SKM-1 treated with dmso at 0.1 percent for 144 hours (cell line): ENCODE results near the gene SCYGR6.

Source experiments
- DNase-seq: peaks from one replicate; lab custom pipeline; 2025; ENCODE audit not compliant: unreplicated experiment; lab: John Stamatoyannopoulos, UW

SCYGR6 gene

GRCh38 chr2:227716501-227716900 is 8.1 kb downstream of the SCYGR6 start:
- DNase-seq: no peak

GRCh38 chr2:227713291-227713690 is 11.3 kb downstream of the SCYGR6 start:
- DNase-seq: no peak

GRCh38 chr2:227710986-227711385 is 13.6 kb downstream of the SCYGR6 start:
- no peak for DNase-seq

- DNase-seq: no peak
These were observed 17.2 kb downstream of the SCYGR6 start for GRCh38 chr2:227707390-227707789.

- DNase-seq: no peak
These were observed 17.7 kb downstream of the SCYGR6 start for GRCh38 chr2:227706859-227707258.

- DNase-seq: no peak
These were observed 20.6 kb downstream of the SCYGR6 start for GRCh38 chr2:227703961-227704360.

- DNase-seq: no peak
These were observed 21.3 kb downstream of the SCYGR6 start for GRCh38 chr2:227703280-227703732.

GRCh38 chr2:227701556-227701955 is 23.0 kb downstream of the SCYGR6 start:
- no peak for DNase-seq

- no peak for DNase-seq
These were observed 27.4 kb downstream of the SCYGR6 start for GRCh38 chr2:227696990-227697679.

- no peak for DNase-seq
These were observed 37.4 kb downstream of the SCYGR6 start for GRCh38 chr2:227687189-227687588.

GRCh38 chr2:227684258-227684657 is 40.3 kb downstream of the SCYGR6 start:
- DNase-seq: no peak

GRCh38 chr2:227677928-227678327 is 46.6 kb downstream of the SCYGR6 start:
- no peak for DNase-seq

- no peak for DNase-seq
These were observed 50.1 kb downstream of the SCYGR6 start for GRCh38 chr2:227674485-227674884.
